Brain microvascular endothelial cell (primary cell): ENCODE data around the gene TCF25.
A peak's percentile ranks its signal among the peaks of the same experiment; 100 is the strongest.
"Not testable (repeated sequence)": the region's sequence is repeated elsewhere in the genome, so short reads cannot be mapped to it uniquely, and the experiment has no call there.

Experiments
- DNase-seq: peaks from one replicate; pipeline ENCODE4 v3.0.0-alpha.2; 2020
- H3K27ac ChIP-seq: fragments of 250-450 bp; sonication (Bioruptor Pico); 2 replicates; pipeline ENCODE4 v1.5.1; 2020; ENCODE audit warnings: mild to moderate bottlenecking, moderate library complexity
- H3K27me3 ChIP-seq: fragments of 250-450 bp; sonication (Bioruptor Pico); replicated peaks from 2 replicates; pipeline ENCODE4 v1.5.1; 2020; ENCODE audit warnings: mild to moderate bottlenecking
- H3K36me3 ChIP-seq: fragments of 250-450 bp; sonication (Bioruptor Pico); replicated peaks from 2 replicates; pipeline ENCODE4 v1.5.1; 2020; ENCODE audit warnings: mild to moderate bottlenecking
- H3K4me3 ChIP-seq: 2 replicates; pipeline ENCODE4 v1.5.1; 2011; ENCODE audit warnings: low read depth, mild to moderate bottlenecking, control low read depth, low read length, moderate library complexity
- in situ Hi-C: cut with HindIII; loops from 2 replicates; pipeline ENCODE4 v1.10.0; 2017; ENCODE audit warnings: low sequenced_read_pairs, low pct_ligation_motif_present
- TF ChIP-seq, protein P1 (sequence below): IDR thresholded peaks from 2 replicates; pipeline ENCODE4 v1.5.1; 2011; ENCODE audit warnings: low read depth, mild to moderate bottlenecking, moderate library complexity, low read length, control low read depth, inconsistent platforms; ENCODE audit errors: missing control alignments

Gene TCF25

DNA sequence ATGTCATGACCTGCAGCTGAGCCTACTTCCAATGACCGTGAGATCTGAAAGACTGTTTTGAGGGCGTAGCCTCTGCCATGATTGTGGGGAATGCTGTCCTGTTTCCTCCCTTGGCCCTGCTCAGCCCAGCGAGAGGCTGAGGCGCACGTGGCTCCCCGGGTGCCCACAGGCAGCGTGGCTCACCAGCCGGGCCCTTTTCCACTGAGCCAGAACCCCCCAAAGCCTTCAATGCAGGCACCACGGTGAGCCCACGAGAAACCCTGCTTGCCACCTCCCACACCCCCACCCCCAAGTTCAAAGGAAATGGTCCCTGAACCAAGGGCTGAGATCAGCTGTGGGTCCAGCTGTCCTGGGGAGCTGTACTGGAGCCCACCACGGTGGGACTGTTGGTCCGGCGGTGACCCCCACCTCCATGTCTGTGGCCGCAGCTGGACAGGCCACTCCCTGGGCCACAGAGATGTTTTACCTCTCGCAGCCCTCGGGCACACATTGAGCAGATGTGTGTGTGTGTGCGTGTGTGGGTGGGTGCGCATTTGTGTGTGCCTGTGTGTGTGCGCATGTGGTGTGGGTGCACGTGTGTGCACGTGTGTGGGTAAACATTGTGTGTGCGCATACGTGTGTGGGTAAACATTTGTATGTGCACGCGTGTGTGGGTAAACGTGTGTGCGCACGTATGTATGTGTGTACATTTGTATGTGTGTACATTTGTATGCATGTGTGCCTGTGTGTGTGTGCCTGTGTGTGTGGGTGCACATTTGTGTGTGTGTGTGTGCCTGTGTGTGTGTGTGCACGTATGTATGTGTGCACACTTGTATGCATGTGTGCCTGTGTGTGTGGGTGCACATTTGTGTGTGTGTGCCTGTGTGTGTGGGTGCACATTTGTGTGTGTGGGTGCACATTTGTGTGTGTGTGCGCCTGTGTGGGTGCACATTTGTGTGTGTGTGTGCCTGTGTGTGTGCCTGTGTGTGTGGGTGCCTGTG is 40.3 kb downstream of the TCF25 start:
- in situ Hi-C loops: no loop called here
- H3K36me3 ChIP-seq: peaks cover 39% of the 10 kb centered on the region
- TF ChIP-seq, protein P1, sequence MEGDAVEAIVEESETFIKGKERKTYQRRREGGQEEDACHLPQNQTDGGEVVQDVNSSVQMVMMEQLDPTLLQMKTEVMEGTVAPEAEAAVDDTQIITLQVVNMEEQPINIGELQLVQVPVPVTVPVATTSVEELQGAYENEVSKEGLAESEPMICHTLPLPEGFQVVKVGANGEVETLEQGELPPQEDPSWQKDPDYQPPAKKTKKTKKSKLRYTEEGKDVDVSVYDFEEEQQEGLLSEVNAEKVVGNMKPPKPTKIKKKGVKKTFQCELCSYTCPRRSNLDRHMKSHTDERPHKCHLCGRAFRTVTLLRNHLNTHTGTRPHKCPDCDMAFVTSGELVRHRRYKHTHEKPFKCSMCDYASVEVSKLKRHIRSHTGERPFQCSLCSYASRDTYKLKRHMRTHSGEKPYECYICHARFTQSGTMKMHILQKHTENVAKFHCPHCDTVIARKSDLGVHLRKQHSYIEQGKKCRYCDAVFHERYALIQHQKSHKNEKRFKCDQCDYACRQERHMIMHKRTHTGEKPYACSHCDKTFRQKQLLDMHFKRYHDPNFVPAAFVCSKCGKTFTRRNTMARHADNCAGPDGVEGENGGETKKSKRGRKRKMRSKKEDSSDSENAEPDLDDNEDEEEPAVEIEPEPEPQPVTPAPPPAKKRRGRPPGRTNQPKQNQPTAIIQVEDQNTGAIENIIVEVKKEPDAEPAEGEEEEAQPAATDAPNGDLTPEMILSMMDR: no peak
- no peaks in the 10 kb centered on the region for H3K27me3 ChIP-seq
- H3K27ac ChIP-seq: no peak overlapping the region
- no peak for DNase-seq
- H3K4me3 ChIP-seq: no peak overlapping the region

GRCh38 chr16:89914642-89915285 is 41.4 kb downstream of the TCF25 start:
- H3K27me3 ChIP-seq, H3K27ac ChIP-seq, in situ Hi-C loops, H3K4me3 ChIP-seq, DNase-seq: not testable (repeated sequence)
- peaks cover 31% of the 10 kb centered on the region for H3K36me3 ChIP-seq

DNA sequence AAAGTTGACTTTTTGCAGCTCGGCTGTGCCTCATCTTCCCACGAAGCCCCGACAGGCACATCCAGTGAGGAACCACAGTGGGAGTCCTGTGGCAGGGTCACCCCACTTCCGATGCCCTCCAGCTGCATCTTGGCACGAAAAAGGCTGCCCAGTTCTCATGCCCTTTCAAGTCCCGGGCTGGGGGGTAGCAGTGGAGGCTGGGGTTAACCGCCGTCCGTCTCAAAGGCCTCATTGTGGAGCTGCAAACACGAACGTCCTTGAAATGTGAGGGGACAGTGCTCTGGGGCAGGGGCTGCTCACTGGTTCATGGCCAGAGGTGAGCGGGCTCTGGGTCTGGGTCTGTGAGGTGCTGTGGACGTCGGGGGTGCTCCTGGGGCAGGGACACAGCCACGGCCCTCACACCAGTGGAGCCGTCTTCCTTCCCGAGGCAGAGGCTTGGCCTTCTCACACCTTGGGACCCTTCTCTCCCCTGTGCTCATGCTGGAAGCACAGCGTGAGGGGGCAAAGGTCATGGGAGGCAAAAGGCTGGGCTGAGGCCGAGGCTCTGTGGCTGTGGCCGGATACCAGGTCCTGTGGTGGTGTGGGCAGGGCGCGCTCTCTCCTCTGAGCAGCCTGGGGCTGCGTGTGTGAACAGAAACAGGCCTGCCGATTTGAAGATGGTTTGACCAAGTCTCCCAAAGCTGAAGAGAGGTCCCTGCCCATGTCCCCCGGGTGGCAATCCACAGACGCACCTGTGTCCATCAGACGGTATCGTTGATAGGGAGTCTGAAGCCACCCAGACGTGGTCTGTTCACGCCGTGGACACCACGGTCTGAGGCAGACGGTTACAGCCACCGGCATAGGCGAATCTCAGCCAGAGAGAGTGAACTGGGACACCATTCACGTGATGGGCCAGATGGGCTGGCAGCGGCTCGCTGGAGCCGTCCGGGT is 42.2 kb downstream of the TCF25 start:
- Histone ChIP-seq H3K27me3 (no peaks in the 10 kb centered on the region), H3K4me3 (no peak overlapping the region), H3K27ac (no peak overlapping the region), H3K36me3 (peaks cover 23% of the 10 kb centered on the region)
- DNase-seq: no peak
- TF ChIP-seq, protein P1: no peak
- in situ Hi-C loops: no loop called here

DNA sequence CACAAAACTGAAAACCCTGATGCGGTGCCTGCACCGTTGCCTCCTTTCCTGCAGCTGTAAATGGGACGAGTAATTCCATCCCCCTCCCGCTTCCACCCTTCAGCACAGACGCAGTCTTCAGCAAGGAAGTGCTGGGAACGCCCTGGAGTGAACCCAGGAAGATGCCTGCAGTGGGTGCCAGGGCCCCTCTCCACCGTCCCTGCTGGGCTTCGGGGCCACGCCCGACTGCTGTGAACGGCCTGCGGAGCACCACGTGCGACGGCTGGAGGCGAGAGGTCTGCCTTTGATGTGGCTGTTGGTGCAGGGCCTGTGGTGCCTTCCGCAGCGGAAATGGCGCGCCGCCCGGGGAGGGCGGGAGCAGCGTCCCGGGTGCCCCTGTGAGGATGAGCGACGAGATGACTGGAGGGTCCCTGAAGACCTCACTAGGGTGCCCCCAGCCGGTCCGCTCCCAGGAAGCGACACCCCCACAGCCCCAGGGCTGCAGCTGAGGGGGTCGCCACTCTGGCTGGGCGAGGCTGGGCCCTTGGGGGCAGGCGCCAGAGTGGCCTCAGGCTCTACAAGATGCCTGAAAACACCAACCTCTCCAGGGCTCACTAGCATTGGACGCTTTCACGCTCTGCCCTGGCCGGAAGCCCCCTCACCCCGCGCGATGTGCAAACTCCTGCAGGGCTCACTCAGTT is 44.5 kb downstream of the TCF25 start:
- in situ Hi-C loops: no loop called here
- TF ChIP-seq, protein P1: no peak
- Histone ChIP-seq H3K36me3 (peaks cover 3% of the 10 kb centered on the region), H3K4me3 (peak overlapping the region; percentile 49), H3K27ac (peak overlapping the region; percentile 14), H3K27me3 (no peaks in the 10 kb centered on the region)
- peak; percentile 79 for DNase-seq

DNA sequence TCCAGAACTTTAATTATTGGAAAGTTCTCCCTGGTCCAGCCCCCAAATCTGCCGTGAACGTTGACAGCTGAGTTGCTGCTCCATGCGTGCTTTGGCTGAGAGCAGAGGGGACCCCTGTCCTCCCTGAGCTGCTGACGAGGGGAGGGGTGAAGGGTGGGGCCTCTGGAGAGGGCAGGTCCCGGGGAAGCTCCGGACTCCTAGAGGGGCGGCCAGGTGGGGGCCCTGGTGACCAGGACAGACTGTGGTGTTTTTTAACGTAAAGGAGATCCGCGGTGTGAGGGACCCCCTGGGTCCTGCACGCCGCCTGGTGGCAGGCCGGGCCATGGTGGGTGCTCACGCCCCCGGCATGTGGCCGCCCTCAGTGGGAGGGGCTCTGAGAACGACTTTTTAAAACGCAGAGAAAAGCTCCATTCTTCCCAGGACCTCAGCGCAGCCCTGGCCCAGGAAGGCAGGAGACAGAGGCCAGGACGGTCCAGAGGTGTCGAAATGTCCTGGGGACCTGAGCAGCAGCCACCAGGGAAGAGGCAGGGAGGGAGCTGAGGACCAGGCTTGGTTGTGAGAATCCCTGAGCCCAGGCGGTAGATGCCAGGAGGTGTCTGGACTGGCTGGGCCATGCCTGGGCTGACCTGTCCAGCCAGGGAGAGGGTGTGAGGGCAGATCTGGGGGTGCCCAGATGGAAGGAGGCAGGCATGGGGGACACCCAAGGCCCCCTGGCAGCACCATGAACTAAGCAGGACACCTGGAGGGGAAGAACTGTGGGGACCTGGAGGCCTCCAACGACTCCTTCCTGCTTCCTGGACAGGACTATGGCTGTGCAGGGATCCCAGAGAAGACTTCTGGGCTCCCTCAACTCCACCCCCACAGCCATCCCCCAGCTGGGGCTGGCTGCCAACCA is 45.3 kb downstream of the TCF25 start, which contains the start of gene MC1R:
Gene MC1R (plus strand): TSS at position 410 of the 895 bp plus-strand sequence. CDS start 397 bp downstream, at position 807.
- in situ Hi-C loops: no loop called here
- Histone ChIP-seq H3K4me3 (peak within 1 kb of the TSS; percentile 49), H3K36me3 (no peaks in the 10 kb centered on the region), H3K27ac (peak within 1 kb of the TSS; percentile 14), H3K27me3 (no peaks in the 10 kb centered on the region)
- DNase-seq: peak; percentile 16
- TF ChIP-seq, protein P1: peak; percentile 78
